ENCODE measurements around the gene ZNF526.

Gene ZNF526

GRCh38 chr19:42202290-42202880 lies 17.7 kb upstream of the ZNF526 start:
- Mint-ChIP-seq H3K4me1 (peaks cover 61 to 76% of the 10 kb centered on the region in 2 donors), H3K36me3 (peaks cover 56 to 73% of the 10 kb centered on the region in 2 donors), H3K27ac (peak overlapping the region; percentile 92), H3K4me3 (peak overlapping the region; percentile 28 to 55), H3K9me3 (no peaks in the 10 kb centered on the region), H3K27me3 (no peaks in the 10 kb centered on the region)
- ATAC-seq (replicated peaks) (no peak), DNase-seq (no peak)

GRCh38 chr19:42203700-42204099 lies 16.4 kb upstream of the ZNF526 start:
- Mint-ChIP-seq H3K9me3 (no peaks in the 10 kb centered on the region), H3K4me1 (peaks cover 66 to 77% of the 10 kb centered on the region in 2 donors), H3K4me3 (no peak overlapping the region), H3K27ac (peak overlapping the region; percentile 82), H3K36me3 (peaks cover 59 to 80% of the 10 kb centered on the region in 2 donors), H3K27me3 (no peaks in the 10 kb centered on the region)
- ATAC-seq (replicated peaks): no peak
- DNase-seq: no peak

DNA sequence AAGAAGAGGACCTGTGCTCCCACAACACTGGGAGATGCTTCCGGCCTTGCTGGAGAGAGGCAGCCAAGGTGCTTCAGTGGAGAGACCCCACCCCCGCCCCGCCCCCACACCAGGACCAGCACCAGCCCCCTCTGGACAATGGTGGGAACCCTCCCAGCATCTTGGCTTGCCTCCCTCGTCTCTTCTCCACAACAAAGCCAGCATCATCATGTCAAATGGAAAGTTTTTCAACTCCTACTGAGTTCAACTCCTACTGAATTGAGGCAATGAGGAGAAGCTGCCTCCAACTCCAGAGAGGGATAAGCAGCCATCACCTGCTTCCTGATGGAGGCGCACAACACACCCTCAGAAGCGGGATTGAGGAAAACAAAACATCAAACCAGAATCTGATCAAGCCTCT lies 15.4 kb upstream of the ZNF526 start:
- H3K4me3 Mint-ChIP-seq: no peak overlapping the region

DNA sequence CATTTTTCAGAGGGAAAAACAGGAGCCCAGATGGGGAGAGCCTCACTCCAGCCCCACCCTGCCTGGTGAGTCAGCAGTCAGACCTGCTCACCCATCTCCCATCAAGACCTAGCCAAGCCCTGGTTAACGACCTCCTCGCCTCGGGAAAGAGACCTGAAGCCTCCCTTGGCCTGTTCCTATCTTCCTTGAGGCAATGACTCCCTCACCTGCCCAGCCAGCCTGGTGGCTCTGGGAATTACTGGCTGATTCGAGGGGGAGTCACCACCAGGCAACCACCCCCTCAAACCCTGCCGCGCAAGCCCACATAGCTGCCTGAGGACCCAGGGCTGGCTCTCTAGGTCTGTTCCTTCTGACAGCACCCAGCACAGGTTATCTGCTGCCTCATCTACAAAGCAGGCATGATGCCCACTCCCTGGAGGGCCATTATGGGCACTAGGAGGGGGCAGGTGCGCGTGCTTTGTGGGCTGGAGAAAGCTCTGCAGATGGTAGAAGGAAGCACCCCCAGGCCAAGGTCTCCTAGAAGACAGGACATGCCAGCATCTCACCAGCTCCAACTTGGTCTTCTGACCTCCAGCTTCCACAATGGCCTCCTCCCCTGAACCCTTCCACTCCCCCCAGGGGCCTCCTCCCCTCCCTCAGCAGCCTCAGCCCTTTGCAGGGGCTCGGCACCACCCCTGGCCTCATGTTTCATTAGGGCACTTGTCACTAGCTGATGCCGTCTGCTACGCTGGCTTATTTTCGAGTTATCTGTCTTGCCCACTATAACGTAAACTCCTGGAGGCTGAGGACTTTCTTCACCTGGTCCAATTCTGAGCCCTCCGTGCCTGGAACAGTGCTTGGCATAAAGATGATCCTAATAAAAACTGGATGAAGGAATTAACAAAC lies 13.0 kb upstream of the ZNF526 start:
- DNase-seq (no peak), ATAC-seq (replicated peaks) (no peak)
- Mint-ChIP-seq H3K4me1 (peaks cover 35 to 44% of the 10 kb centered on the region in 2 donors), H3K27me3 (no peaks in the 10 kb centered on the region), H3K27ac (peak overlapping the region; percentile 52), H3K36me3 (peaks cover 47 to 70% of the 10 kb centered on the region in 2 donors), H3K4me3 (no peak overlapping the region), H3K9me3 (no peaks in the 10 kb centered on the region)

More for the DNA sequence above, 15.4 kb upstream of the ZNF526 start:
- Mint-ChIP-seq H3K27me3 (no peaks in the 10 kb centered on the region), H3K27ac (peak overlapping the region; percentile 16), H3K9me3 (no peaks in the 10 kb centered on the region), H3K4me1 (peaks cover 57 to 68% of the 10 kb centered on the region in 2 donors), H3K36me3 (peaks cover 58 to 80% of the 10 kb centered on the region in 2 donors)
- ATAC-seq (replicated peaks) (no peak), DNase-seq (no peak)

- DNase-seq: no peak
- H3K27me3 Mint-ChIP-seq: no peaks in the 10 kb centered on the region
- H3K4me3 Mint-ChIP-seq: no peak overlapping the region
- peaks cover 49 to 65% of the 10 kb centered on the region in 2 donors for H3K36me3 Mint-ChIP-seq
- peak overlapping the region; percentile 89 for H3K27ac Mint-ChIP-seq
- peaks cover 29 to 40% of the 10 kb centered on the region in 2 donors for H3K4me1 Mint-ChIP-seq
- ATAC-seq (replicated peaks): no peak
- no peaks in the 10 kb centered on the region for H3K9me3 Mint-ChIP-seq
These were observed 12.3 kb upstream of the ZNF526 start for GRCh38 chr19:42207767-42208271.

DNA sequence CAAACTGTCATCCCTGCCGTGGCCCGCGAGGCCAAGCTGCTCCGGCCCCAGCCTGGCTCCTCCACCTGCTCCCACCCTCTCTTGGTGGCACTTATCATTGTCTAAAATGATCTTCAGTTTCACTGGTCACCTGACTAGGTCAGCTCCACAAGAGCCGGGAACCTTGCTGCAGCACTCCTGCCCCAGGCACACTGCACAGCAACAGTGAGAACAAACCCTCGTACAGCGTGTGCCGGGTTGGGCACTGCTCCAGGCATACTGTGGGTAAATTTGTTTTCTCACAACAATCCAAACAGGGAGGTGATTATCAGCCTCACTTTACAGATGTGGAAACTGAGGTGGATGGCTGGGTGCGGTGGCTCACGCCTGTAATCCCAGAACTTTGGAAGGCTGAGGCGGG lies 11.5 kb upstream of the ZNF526 start:
- Mint-ChIP-seq H3K27ac (peak overlapping the region; percentile 69), H3K4me3 (no peak overlapping the region), H3K36me3 (peaks cover 51 to 65% of the 10 kb centered on the region in 2 donors), H3K9me3 (no peaks in the 10 kb centered on the region), H3K4me1 (peaks cover 29 to 40% of the 10 kb centered on the region in 2 donors), H3K27me3 (no peaks in the 10 kb centered on the region)
- DNase-seq: no peak
- no peak for ATAC-seq (replicated peaks)

DNA sequence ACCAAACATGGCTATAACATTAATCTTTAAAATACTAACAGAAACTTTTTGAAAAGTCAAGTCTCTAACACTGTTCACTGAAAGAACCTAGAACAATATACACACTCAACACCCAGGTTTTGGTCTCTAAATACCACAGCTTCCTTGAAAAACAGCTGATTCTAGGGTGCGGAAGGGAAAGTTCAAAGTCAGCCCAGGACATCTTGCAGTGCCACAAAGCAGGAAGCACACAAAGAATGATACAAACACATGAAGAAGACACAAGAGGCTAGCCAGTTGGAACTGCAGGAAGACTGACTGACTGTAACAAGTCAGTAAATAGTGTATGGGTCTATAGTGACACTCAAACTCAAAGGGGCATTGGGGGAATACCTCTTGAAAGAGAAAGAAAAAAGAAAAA lies 7.2 kb upstream of the ZNF526 start:
- ATAC-seq (replicated peaks) (no peak), DNase-seq (no peak)
- H3K9me3 Mint-ChIP-seq: no peaks in the 10 kb centered on the region
- no peak overlapping the region for H3K4me3 Mint-ChIP-seq
- no peak overlapping the region for H3K27ac Mint-ChIP-seq
- peaks cover 40 to 55% of the 10 kb centered on the region in 2 donors for H3K4me1 Mint-ChIP-seq
- H3K36me3 Mint-ChIP-seq: peaks cover 39 to 55% of the 10 kb centered on the region in 2 donors
- no peaks in the 10 kb centered on the region for H3K27me3 Mint-ChIP-seq

DNA sequence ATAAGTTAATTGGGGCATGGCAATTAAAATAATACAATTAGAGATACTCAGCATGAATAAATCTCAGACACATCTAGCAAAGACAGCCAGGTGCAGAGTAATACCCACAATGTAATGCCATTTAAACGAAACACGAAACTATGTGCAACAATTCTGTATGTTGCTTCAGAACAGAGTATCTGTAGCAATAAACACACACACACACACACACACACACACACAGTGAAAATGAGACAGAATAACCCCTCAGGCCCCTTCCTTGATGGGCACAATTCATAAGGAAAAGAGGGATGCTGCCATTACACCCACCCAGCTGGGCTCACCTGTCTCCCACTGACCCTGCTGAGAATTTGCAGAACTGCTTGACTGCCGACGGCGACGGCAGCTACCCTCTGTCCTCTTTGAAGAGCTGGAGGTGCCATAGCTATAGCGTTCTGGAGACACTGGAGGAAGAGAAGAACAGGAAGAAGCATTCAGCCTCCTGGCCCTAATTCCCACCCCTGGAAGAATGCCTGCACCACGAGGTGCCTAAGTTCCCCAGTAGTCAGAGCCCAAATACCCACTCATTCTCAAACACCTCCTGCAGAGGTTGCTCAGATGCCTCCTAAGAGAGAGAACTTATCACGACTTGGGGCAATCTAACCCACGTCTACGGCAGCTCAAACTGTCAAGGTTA lies 5.2 kb upstream of the ZNF526 start:
- DNase-seq (no peak), ATAC-seq (replicated peaks) (no peak)
- Mint-ChIP-seq H3K27ac (peak overlapping the region; percentile 75), H3K36me3 (peaks cover 24 to 35% of the 10 kb centered on the region in 2 donors), H3K4me1 (peaks cover 38 to 62% of the 10 kb centered on the region in 2 donors), H3K9me3 (no peaks in the 10 kb centered on the region), H3K27me3 (no peaks in the 10 kb centered on the region), H3K4me3 (no peak overlapping the region)

- DNase-seq: peak; percentile 21
- peaks cover 44 to 71% of the 10 kb centered on the region in 2 donors for H3K4me1 Mint-ChIP-seq
- peak; percentile 3 to 6 for ATAC-seq (replicated peaks)
These were observed 3.2 kb upstream of the ZNF526 start for GRCh38 chr19:42216653-42217519.

DNA sequence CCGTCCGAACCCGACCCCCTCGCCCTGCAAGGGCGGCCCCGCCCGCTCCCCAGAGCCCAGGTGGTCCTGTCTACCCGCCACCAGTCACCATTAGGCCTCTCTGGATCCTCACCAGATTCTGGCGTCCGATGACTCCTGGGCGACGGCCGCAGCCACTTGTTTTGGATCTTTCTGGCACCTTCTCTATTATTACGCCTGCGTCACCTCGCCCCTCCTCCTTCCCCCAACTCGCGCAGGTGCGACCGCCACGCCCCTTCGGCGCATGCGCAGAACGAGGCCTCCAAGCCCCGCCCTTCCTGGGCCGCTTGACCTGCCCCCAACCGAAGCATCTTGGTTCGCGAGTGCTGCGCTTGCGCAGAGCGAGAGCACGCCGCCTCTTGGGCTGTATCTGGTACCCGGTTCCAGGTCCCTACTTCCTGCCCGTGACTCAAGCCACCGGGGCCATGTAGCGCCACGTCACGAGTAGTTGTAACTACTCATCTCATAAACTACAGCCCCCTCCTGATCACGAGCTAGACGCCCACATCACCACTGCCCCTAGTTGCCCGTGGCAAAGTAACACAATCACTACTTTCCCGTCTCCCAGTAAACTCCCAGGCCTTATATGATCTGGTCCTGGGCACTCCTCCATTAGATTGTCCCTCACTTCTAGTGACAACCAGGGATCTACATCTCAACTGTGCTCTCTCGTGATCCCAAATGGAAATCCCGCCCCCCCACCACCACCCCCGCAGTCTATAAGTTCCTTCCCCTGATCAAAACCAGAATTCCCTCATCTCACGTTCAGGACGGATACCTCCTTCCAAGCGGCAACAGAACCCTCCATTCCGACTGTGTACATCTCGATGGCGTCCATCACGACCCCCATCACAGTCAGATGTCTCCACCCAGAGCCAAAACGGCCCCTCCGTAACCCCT lies 2.3 kb upstream of the ZNF526 start, which contains the start of gene DEDD2:
Gene DEDD2, minus strand, starts transcription at position 158 of the 918 bp plus-strand sequence. CDS start 670 bp downstream, outside the sequence.
- peak within 1 kb of the TSS; percentile 95 for H3K27ac Mint-ChIP-seq
- no peaks in the 10 kb centered on the region for H3K9me3 Mint-ChIP-seq
- H3K36me3 Mint-ChIP-seq: peaks cover 25 to 38% of the 10 kb centered on the region in 2 donors
- no peaks in the 10 kb centered on the region for H3K27me3 Mint-ChIP-seq
- ATAC-seq (replicated peaks): peak; percentile 80 to 85
- peak within 1 kb of the TSS; percentile 89 to 95 for H3K4me3 Mint-ChIP-seq
- H3K4me1 Mint-ChIP-seq: peaks cover 49 to 74% of the 10 kb centered on the region in 2 donors
- DNase-seq: peak; percentile 100

More at GRCh38 chr19:42216653-42217519, 3.2 kb upstream of the ZNF526 start:
- Mint-ChIP-seq H3K9me3 (no peaks in the 10 kb centered on the region), H3K27me3 (no peaks in the 10 kb centered on the region), H3K36me3 (peaks cover 25 to 32% of the 10 kb centered on the region in 2 donors), H3K27ac (peak overlapping the region; percentile 95), H3K4me3 (peak overlapping the region; percentile 89 to 95)

GRCh38 chr19:42220751-42221097 lies 612 bp downstream of the ZNF526 start:
- Mint-ChIP-seq H3K4me1 (peaks cover 34 to 58% of the 10 kb centered on the region in 2 donors), H3K27me3 (no peaks in the 10 kb centered on the region), H3K27ac (no peak overlapping the region), H3K9me3 (no peaks in the 10 kb centered on the region), H3K4me3 (peak overlapping the region; percentile 91 to 96), H3K36me3 (peaks cover 19 to 32% of the 10 kb centered on the region in 2 donors)
- DNase-seq: no peak
- ATAC-seq (replicated peaks): no peak

DNA sequence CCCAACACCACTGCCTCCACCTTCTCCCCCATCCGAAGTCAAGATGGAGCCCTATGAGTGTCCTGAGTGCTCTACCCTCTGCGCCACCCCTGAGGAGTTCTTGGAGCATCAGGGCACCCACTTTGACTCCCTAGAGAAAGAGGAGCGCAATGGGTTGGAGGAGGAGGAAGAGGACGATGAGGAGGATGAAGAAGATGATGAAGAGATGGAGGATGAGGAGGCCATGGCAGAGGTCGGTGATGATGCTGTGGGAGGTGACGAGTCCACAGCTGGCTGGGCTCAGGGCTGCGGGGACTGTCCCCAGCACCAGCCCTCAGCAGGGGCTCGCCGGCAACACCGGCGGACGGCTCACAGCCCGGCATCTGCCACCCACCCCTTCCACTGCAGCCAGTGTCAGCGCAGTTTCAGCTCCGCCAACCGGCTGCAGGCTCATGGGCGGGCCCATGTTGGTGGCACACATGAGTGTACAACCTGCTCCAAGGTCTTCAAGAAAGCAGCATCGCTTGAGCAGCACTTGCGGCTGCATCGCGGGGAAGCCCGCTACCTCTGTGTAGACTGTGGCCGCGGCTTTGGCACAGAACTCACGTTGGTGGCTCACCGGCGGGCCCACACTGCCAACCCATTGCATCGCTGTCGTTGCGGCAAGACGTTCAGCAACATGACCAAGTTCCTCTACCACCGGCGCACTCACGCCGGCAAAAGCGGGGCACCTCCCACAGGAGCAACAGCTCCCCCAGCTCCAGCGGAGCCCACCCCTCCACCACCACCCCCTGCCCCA lies 5.0 kb downstream of the ZNF526 start:
- ATAC-seq (replicated peaks): no peak
- Mint-ChIP-seq H3K9me3 (no peaks in the 10 kb centered on the region), H3K27me3 (no peaks in the 10 kb centered on the region), H3K36me3 (peaks cover 33 to 55% of the 10 kb centered on the region in 2 donors), H3K4me1 (peaks cover 26 to 54% of the 10 kb centered on the region in 2 donors), H3K27ac (peak overlapping the region; percentile 60), H3K4me3 (no peak overlapping the region)
- no peak for DNase-seq
